H1 (cell line): ENCODE data around the gene MYO7B. TPM values are rescaled to one million over a fixed set of nuclear protein-coding genes. Genes with fewer than 3 reads are reported as not detected.
A peak's percentile ranks its signal among the peaks of the same experiment; 100 is the strongest.

ENCODE experiments used
- CTCF ChIA-PET: fragments of 300-600 bp; sonication (Branson Sonifier 250); formaldehyde crosslinking; loops from one replicate; lab custom pipeline; 2021; ENCODE audit not compliant: partially characterized antibody; lab: Charles Lee
- POLR2A ChIA-PET: fragments of 300-600 bp; sonication (Branson Sonifier 250); formaldehyde crosslinking; loops from one replicate; lab custom pipeline; 2021; ENCODE audit warnings: inconsistent platforms; ENCODE audit not compliant: partially characterized antibody; lab: Charles Lee
- DNase-seq, 2 experiments: peaks; one replicate each; pipeline versions ENCODE4 v3.0.0 to v3.0.0-alpha.2; 2010 to 2022; ENCODE audit warnings: low spot score in 2 of 2, low read depth in 1 of 2, mixed read lengths in 1 of 2
- FAIRE-seq: peaks from 2 replicates; lab custom pipeline; 2011; peaks lifted over from hg19 to GRCh38; lab: Jason Lieb, UNC
- H2AFZ ChIP-seq: 2 replicates; pipeline ENCODE4 v1.8.1; 2012; ENCODE audit warnings: low read length, inconsistent platforms
- H2AK5ac ChIP-seq: 2 replicates; pipeline ENCODE4 v1.6.1; 2013; ENCODE audit warnings: low read depth, low read length
- H2BK120ac ChIP-seq: replicated peaks from 2 replicates; pipeline ENCODE3; 2013; ENCODE audit warnings: low read depth, low read length, inconsistent platforms
- H2BK12ac ChIP-seq: 2 replicates; pipeline ENCODE4 v1.6.1; 2013; ENCODE audit warnings: low read depth, low read length
- H2BK15ac ChIP-seq: 2 replicates; pipeline ENCODE4 v1.6.1; 2013; ENCODE audit warnings: low read length
- H2BK20ac ChIP-seq: 2 replicates; pipeline ENCODE4 v1.6.1; 2013; ENCODE audit warnings: low read length
- H2BK5ac ChIP-seq: 2 replicates; pipeline ENCODE4 v1.6.1; 2013; ENCODE audit warnings: low read depth, low read length
- H3K14ac ChIP-seq: 2 replicates; pipeline ENCODE4 v1.6.1; 2013; ENCODE audit warnings: inconsistent platforms; ENCODE audit not compliant: insufficient read length
- H3K18ac ChIP-seq: 2 replicates; pipeline ENCODE4 v1.6.1; 2013; ENCODE audit warnings: low read length; ENCODE audit errors: extremely low read depth
- H3K23ac ChIP-seq: 2 replicates; pipeline ENCODE4 v1.6.1; 2013; ENCODE audit warnings: inconsistent platforms; ENCODE audit not compliant: insufficient read length
- H3K23me2 ChIP-seq: 2 replicates; pipeline ENCODE4 v1.6.1; 2013; ENCODE audit warnings: low read depth, low read length
- H3K27ac ChIP-seq: 2 replicates; pipeline ENCODE4 v1.6.1; 2011; ENCODE audit warnings: low read depth, low read length, inconsistent platforms
- H3K27me3 ChIP-seq, 4 experiments: replicated peaks in 1 of 4; 1 replicate in 1 of 4; 2 replicates in 3 of 4; pipeline versions ENCODE4 v1.6.1 to v1.8.1; 2011 to 2013; ENCODE audit warnings: low read length in 3 of 4, mild to moderate bottlenecking in 3 of 4, inconsistent platforms in 2 of 4, mixed read lengths in 2 of 4, moderate library complexity in 1 of 4; ENCODE audit not compliant: control insufficient read depth in 3 of 4, insufficient read depth in 3 of 4; ENCODE audit errors: extremely low read depth in 1 of 4
- H3K36me3 ChIP-seq, 4 experiments: 2 replicates each; pipeline versions ENCODE4 v1.6.1 to v1.8.1; 2011 to 2013; ENCODE audit warnings: mild to moderate bottlenecking in 4 of 4, low read length in 3 of 4, moderate library complexity in 2 of 4, control low read depth in 1 of 4, inconsistent platforms in 1 of 4; ENCODE audit not compliant: insufficient read depth in 4 of 4, control insufficient read depth in 2 of 4
- H3K4ac ChIP-seq: replicated peaks from 2 replicates; pipeline ENCODE3; 2013; ENCODE audit warnings: low read length, low read depth, mixed read lengths, inconsistent platforms; ENCODE audit not compliant: insufficient read length
- H3K4me1 ChIP-seq, 4 experiments: replicated peaks in 1 of 4; 1 replicate in 1 of 4; 2 replicates in 3 of 4; pipeline versions ENCODE4 v1.6.1 to v1.8.1; 2011 to 2013; ENCODE audit warnings: low read length in 3 of 4, inconsistent platforms in 2 of 4, mixed read lengths in 1 of 4; ENCODE audit not compliant: insufficient read depth in 4 of 4, control insufficient read depth in 3 of 4
- H3K4me2 ChIP-seq, 2 experiments: 2 replicates each; pipeline versions ENCODE4 v1.6.1 to v1.8.1; 2011 to 2013; ENCODE audit warnings: low read depth in 2 of 2, low read length in 2 of 2, control low read depth in 1 of 2, inconsistent platforms in 1 of 2, mild to moderate bottlenecking in 1 of 2; ENCODE audit not compliant: insufficient read depth in 1 of 2
- H3K4me3 ChIP-seq, 4 experiments: fragments of 200-600, 300-600 bp in 1 of 4; sonication (generic), shearing (Covaris generic), sonication (Bioruptor Twin) in 1 of 4; 2 replicates each; pipeline versions ENCODE4 v1.5.1 to v1.8.1; 2011 to 2016; ENCODE audit warnings: low read length in 4 of 4, low read depth in 3 of 4, control low read depth in 2 of 4, inconsistent platforms in 2 of 4, mild to moderate bottlenecking in 2 of 4, mixed read lengths in 1 of 4, moderate library complexity in 1 of 4; ENCODE audit not compliant: insufficient read depth in 2 of 4; ENCODE audit errors: extremely low read depth in 1 of 4
- H3K56ac ChIP-seq: replicated peaks from 2 replicates; pipeline ENCODE3; 2013; ENCODE audit warnings: low read depth, mild to moderate bottlenecking, mixed read lengths, low read length, inconsistent platforms; ENCODE audit not compliant: insufficient read length
- H3K79me1 ChIP-seq: 2 replicates; pipeline ENCODE4 v1.6.1; 2013; ENCODE audit warnings: low read depth, low read length, control low read depth
- H3K79me2 ChIP-seq, 2 experiments: 2 replicates each; pipeline versions ENCODE4 v1.6.1 to v1.8.1; 2012 to 2013; ENCODE audit warnings: low read length in 2 of 2, mild to moderate bottlenecking in 2 of 2, inconsistent platforms in 1 of 2; ENCODE audit not compliant: insufficient read depth in 2 of 2, control insufficient read depth in 1 of 2
- H3K9ac ChIP-seq, 4 experiments: replicated peaks in 1 of 4; 1 replicate in 1 of 4; 2 replicates in 3 of 4; pipeline versions ENCODE4 v1.6.1 to v1.8.1; 2011 to 2013; ENCODE audit warnings: low read depth in 3 of 4, low read length in 3 of 4, control low read depth in 2 of 4, mild to moderate bottlenecking in 2 of 4, moderate library complexity in 2 of 4, inconsistent platforms in 1 of 4; ENCODE audit errors: extremely low read depth in 1 of 4
- H3K9me3 ChIP-seq, 2 experiments: 2 replicates each; pipeline versions ENCODE4 v1.6.1 to v1.8.1; 2012 to 2013; ENCODE audit warnings: mild to moderate bottlenecking in 2 of 2, moderate library complexity in 2 of 2, control low read depth in 1 of 2, inconsistent platforms in 1 of 2, low read depth in 1 of 2, low read length in 1 of 2, mixed read lengths in 1 of 2; ENCODE audit not compliant: insufficient read depth in 2 of 2
- H4K20me1 ChIP-seq, 2 experiments: replicated peaks in 1 of 2; 2 replicates each; pipeline versions ENCODE3 to v1.8.1; 2011 to 2013; ENCODE audit warnings: inconsistent platforms in 2 of 2, low read length in 2 of 2, mild to moderate bottlenecking in 1 of 2; ENCODE audit not compliant: insufficient read depth in 2 of 2, control insufficient read depth in 1 of 2
- H4K5ac ChIP-seq: 2 replicates; pipeline ENCODE4 v1.6.1; 2013; ENCODE audit warnings: low read length, low read depth, mixed read lengths, inconsistent platforms; ENCODE audit not compliant: insufficient read length
- H4K8ac ChIP-seq: 2 replicates; pipeline ENCODE4 v1.8.0; 2013; ENCODE audit warnings: mild to moderate bottlenecking, moderate library complexity, low read length, inconsistent platforms; ENCODE audit not compliant: insufficient read depth; ENCODE audit errors: extremely low read depth
- H4K91ac ChIP-seq: replicated peaks from 2 replicates; pipeline ENCODE3; 2013; ENCODE audit warnings: low read length, mixed read lengths, inconsistent platforms; ENCODE audit not compliant: insufficient read length
- CTBP2 ChIP-seq: IDR thresholded peaks from 2 replicates; pipeline ENCODE4 v1.7.0; 2011; ENCODE audit warnings: borderline replicate concordance, mild to moderate bottlenecking, moderate library complexity, mixed read lengths, low read length; ENCODE audit not compliant: insufficient read depth, insufficient read length
- KDM1A ChIP-seq: fragments of 200-600, 300-600 bp; sonication (generic); IDR thresholded peaks from 2 replicates; pipeline ENCODE4 v1.7.1; 2016; ENCODE audit warnings: mild to moderate bottlenecking, low read length, borderline replicate concordance
- SIX5 ChIP-seq: IDR thresholded peaks from 2 replicates; pipeline ENCODE4 v1.6.1; 2011; ENCODE audit warnings: mild to moderate bottlenecking, low read depth, low read length
- WGBS, 2 experiments: shearing (Covaris generic) in 1 of 2; methylation state at CpG; one replicate each; pipeline versions ENCODE4 v1.1.6 to v1.1.7; 2013 to 2015; ENCODE audit warnings: low lambda C conversion rate in 2 of 2, mixed read lengths in 2 of 2, inconsistent platforms in 1 of 2, low coverage in 1 of 2, missing lambda C conversion rate in 1 of 2; ENCODE audit not compliant: insufficient replicate concordance in 2 of 2, insufficient coverage in 1 of 2, insufficient read length in 1 of 2; ENCODE audit errors: extremely low coverage in 1 of 2, missing lambda C conversion rate in 1 of 2; 5-methylcytosine and 5-hydroxymethylcytosine counted together
- polyA plus RNA-seq, 7 experiments: library from polyadenylated mRNA; depleted of rRNA in 3 of 7; stranded (reverse) in 5 of 7; unstranded in 2 of 7; fragments of >200 nt in 5 of 7; fragments of 200-250 nt in 2 of 7; gene quantifications; 1 replicate in 5 of 7; 2 replicates in 1 of 7; 4 replicates in 1 of 7; pipeline versions ENCODE4 v1.2.1 to v1.2.3, GENCODE V29; 2011 to 2013; ENCODE audit warnings: missing spikeins in 2 of 7, mixed read lengths in 2 of 7
- total RNA-seq: library from RNA; stranded (reverse); fragmentation: NEBNext Ultra II Directional; extraction: Animal tissue kit (Norgen Biotek cat#: 25700); gene quantifications from 2 replicates; pipeline ENCODE4 v1.2.1, GENCODE V29; 2021
- TF ChIP-seq, protein P1 (sequence below): IDR thresholded peaks from 2 replicates; pipeline ENCODE4 v1.6.1; 2011; ENCODE audit warnings: low read depth, mild to moderate bottlenecking, low read length; ENCODE audit not compliant: insufficient read depth

MYO7B gene
- total and polyA plus RNA-seq, 2 of the 8 experiments (the other 6 are each of a cell fraction or from before 2014, with no cell fraction given), result not detected

DNA sequence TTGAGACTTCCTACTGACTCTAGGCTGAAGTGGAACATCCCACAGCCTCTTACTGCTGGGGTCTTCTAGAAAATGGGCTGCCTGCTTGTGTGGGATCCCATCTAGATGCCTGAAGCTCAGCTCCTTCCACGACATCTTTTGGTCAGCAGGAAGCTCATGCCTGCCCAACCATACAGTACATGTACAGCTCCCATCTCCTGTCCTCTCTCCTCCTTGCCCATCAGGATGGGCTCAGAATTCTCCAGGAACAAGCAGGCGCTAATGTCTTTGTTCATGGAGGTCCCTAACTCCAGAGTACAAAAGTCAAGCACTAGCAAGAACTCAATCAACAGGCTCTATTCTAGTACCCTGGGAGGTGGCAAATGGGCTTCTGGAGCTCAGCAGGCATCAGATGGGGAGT is 78.8 kb downstream of the MYO7B start:
- H3K14ac ChIP-seq, result no peak overlapping the region
- no peak overlapping the region for H3K4ac ChIP-seq
- H3K9ac ChIP-seq, result no peak overlapping the region
- H2BK5ac ChIP-seq, result no peak overlapping the region
- CTCF ChIA-PET, result interaction anchor here (0.9 to 1.7 kb wide), 7 partner anchors 14 to 62 kb away, joined by 3 to 9 read pairs (median 3); partner anchors contain the start of gene LIMS2
- FAIRE-seq (no peak), DNase-seq (no peak)
- H3K56ac ChIP-seq, result no peak overlapping the region
- H3K4me1 ChIP-seq, result no peaks in the 10 kb centered on the region; a peak in 1 of 7 replicates
- H3K4me3 ChIP-seq, result no peak overlapping the region
- peak overlapping the region; percentile 10 for H4K91ac ChIP-seq
- no peak overlapping the region for H4K5ac ChIP-seq
- no peak overlapping the region for H2AK5ac ChIP-seq
- H3K23ac ChIP-seq, result no peak overlapping the region
- no peak overlapping the region for H2AFZ ChIP-seq
- POLR2A ChIA-PET, result no interaction called here
- H3K36me3 ChIP-seq, result no peaks in the 10 kb centered on the region
- no peaks in the 10 kb centered on the region for H3K79me1 ChIP-seq
- no peak overlapping the region for H2BK12ac ChIP-seq
- H4K8ac ChIP-seq, result no peak overlapping the region
- no peaks in the 10 kb centered on the region for H3K79me2 ChIP-seq
- no peaks in the 10 kb centered on the region for H4K20me1 ChIP-seq
- H3K27me3 ChIP-seq, result no peaks in the 10 kb centered on the region
- no peak overlapping the region for H2BK15ac ChIP-seq
- H3K9me3 ChIP-seq, result no peaks in the 10 kb centered on the region; a peak in 2 of 4 replicates
- no peak overlapping the region for H2BK120ac ChIP-seq
- WGBS, 2 experiments, result 84% methylated on average over 2 of the region's 2 CpGs; no CpG with 5 or more reads in 1 of the 2 experiments
- H2BK20ac ChIP-seq, result no peak overlapping the region
- no peaks in the 10 kb centered on the region for H3K23me2 ChIP-seq
- H3K27ac ChIP-seq, result no peak overlapping the region
- H3K18ac ChIP-seq, result no peak overlapping the region
- H3K4me2 ChIP-seq, result no peak overlapping the region
- TF ChIP-seq SIX5 (no peak), KDM1A (no peak), CTBP2 (no peak)
- TF ChIP-seq, protein P1, sequence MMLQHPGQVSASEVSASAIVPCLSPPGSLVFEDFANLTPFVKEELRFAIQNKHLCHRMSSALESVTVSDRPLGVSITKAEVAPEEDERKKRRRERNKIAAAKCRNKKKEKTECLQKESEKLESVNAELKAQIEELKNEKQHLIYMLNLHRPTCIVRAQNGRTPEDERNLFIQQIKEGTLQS, result no peak
